Esophagus squamous epithelium (tissue), 4 donors: ENCODE results near the gene NCOR2.

Experiments used
- POLR2A ChIP-seq, 4 donors: fragments of 450-650 bp; IDR thresholded peaks; one replicate each; pipeline ENCODE4 v1.6.1; 2017; ENCODE audit warnings: antibody characterized with exemption in 4 of 4, mild to moderate bottlenecking in 4 of 4, moderate library complexity in 3 of 4
- TF ChIP-seq, protein P1 (sequence below), 6 experiments: fragments of 450-650 bp in 4 of 6; fragments of 200-600 bp in 2 of 6; sonication (generic) in 2 of 6; IDR thresholded peaks; one replicate each; pipeline ENCODE4 v1.5.1; 2016 to 2019; ENCODE audit warnings: antibody characterized with exemption in 6 of 6, mild to moderate bottlenecking in 4 of 6, moderate library complexity in 4 of 6

DNA sequence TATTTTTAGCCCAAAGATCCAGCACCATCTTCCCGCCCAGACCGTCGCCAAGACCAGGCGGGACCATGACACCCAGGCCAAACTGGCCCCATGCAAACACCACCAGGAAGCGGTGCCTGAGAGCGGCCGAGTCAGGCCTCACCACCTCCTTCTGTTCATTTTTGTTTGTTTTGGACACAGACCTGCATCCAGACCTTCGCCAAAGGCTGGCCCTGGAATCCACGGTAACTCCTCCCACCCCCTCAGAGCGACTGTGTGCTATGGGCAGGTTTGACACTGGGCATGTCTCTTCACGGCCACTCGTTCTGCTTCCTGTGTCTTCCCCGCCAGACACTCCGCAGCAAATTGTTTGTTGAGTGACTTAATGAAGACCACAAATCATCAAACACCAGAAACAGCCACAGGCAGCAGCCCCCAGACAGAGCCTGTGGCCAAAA is 47.1 kb downstream of the NCOR2 start:
- TF ChIP-seq, protein P1, sequence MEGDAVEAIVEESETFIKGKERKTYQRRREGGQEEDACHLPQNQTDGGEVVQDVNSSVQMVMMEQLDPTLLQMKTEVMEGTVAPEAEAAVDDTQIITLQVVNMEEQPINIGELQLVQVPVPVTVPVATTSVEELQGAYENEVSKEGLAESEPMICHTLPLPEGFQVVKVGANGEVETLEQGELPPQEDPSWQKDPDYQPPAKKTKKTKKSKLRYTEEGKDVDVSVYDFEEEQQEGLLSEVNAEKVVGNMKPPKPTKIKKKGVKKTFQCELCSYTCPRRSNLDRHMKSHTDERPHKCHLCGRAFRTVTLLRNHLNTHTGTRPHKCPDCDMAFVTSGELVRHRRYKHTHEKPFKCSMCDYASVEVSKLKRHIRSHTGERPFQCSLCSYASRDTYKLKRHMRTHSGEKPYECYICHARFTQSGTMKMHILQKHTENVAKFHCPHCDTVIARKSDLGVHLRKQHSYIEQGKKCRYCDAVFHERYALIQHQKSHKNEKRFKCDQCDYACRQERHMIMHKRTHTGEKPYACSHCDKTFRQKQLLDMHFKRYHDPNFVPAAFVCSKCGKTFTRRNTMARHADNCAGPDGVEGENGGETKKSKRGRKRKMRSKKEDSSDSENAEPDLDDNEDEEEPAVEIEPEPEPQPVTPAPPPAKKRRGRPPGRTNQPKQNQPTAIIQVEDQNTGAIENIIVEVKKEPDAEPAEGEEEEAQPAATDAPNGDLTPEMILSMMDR (IDR thresholded peaks at IDR 0.05): no peak
- no peak for TF ChIP-seq POLR2A (IDR thresholded peaks at IDR 0.05)
